HUDEP-2 (cell line): ENCODE results near the gene KBTBD7.
A peak's percentile ranks its signal among the peaks of the same experiment; 100 is the strongest.

Source experiments
- DNase-seq, 76 experiments: peaks; one replicate each; lab custom pipeline; 2025; ENCODE audit not compliant: unreplicated experiment in 76 of 76; lab: John Stamatoyannopoulos, UW

The KBTBD7 gene

GRCh38 chr13:41193919-41194824 is at the start of gene KBTBD7:
KBTBD7 (minus strand) TSS chr13:41194569; CDS start chr13:41194257, 312 bp downstream.
- peak in 75 of 76 experiments; percentile 25 to 94 (median 86) for DNase-seq

- DNase-seq: no peak
Observed at GRCh38 chr13:41241626-41242025, 47.3 kb upstream of the KBTBD7 start.

GRCh38 chr13:41236369-41236768 is 42.0 kb upstream of the KBTBD7 start:
- DNase-seq: no peak

- DNase-seq: no peak
Observed at GRCh38 chr13:41232578-41233480, 38.5 kb upstream of the KBTBD7 start.

GRCh38 chr13:41231786-41232185 is 37.4 kb upstream of the KBTBD7 start:
- DNase-seq: peak in 21 of 76 experiments; percentile 0 to 40 (median 9)

- no peak for DNase-seq
Observed at GRCh38 chr13:41231025-41231677, 36.8 kb upstream of the KBTBD7 start.

- DNase-seq: no peak
Observed at GRCh38 chr13:41229356-41229755, 35.0 kb upstream of the KBTBD7 start.

GRCh38 chr13:41224113-41225110 is 30.0 kb upstream of the KBTBD7 start:
- DNase-seq: no peak

GRCh38 chr13:41222259-41222852 is 28.0 kb upstream of the KBTBD7 start:
- peak in 47 of 76 experiments; percentile 1 to 68 (median 29) for DNase-seq

- DNase-seq: no peak
Observed at GRCh38 chr13:41220401-41220800, 26.0 kb upstream of the KBTBD7 start.

GRCh38 chr13:41216160-41216559 is 21.8 kb upstream of the KBTBD7 start:
- DNase-seq: no peak

GRCh38 chr13:41213919-41214318 is 19.6 kb upstream of the KBTBD7 start:
- DNase-seq: no peak

- DNase-seq: no peak
Observed at GRCh38 chr13:41213316-41213715, 18.9 kb upstream of the KBTBD7 start.

- no peak for DNase-seq
Observed at GRCh38 chr13:41212881-41213280, 18.5 kb upstream of the KBTBD7 start.

- DNase-seq: no peak
Observed at GRCh38 chr13:41211062-41211461, 16.7 kb upstream of the KBTBD7 start.

- DNase-seq: no peak
Observed at GRCh38 chr13:41206467-41206866, 12.1 kb upstream of the KBTBD7 start.

- DNase-seq: no peak
Observed at GRCh38 chr13:41203810-41204209, 9.4 kb upstream of the KBTBD7 start.

GRCh38 chr13:41200126-41200525 is 5.8 kb upstream of the KBTBD7 start:
- DNase-seq: no peak

GRCh38 chr13:41199526-41199925 is 5.2 kb upstream of the KBTBD7 start:
- no peak for DNase-seq
